Transverse colon (tissue), 4 donors: ENCODE data around the gene ROBO1. TPM values are rescaled to one million over a fixed set of nuclear protein-coding genes. Genes with fewer than 3 reads are reported as not detected.

Experiments
- DNase-seq: peaks from one replicate; pipeline ENCODE4 v3.0.0-alpha.2; 2019
- H3K27ac ChIP-seq, 4 donors: fragments of 200-600 bp; sonication (generic); 2 replicates each; pipeline ENCODE4 v1.5.1; 2016 to 2018; ENCODE audit warnings: inconsistent platforms in 4 of 4
- H3K27me3 ChIP-seq: fragments of 200-600 bp; sonication (generic); 2 replicates; pipeline ENCODE4 v1.5.1; 2017; ENCODE audit warnings: inconsistent platforms
- H3K36me3 ChIP-seq, 4 donors: fragments of 200-600 bp; sonication (generic); 2 replicates each; pipeline ENCODE4 v1.5.1; 2017 to 2019; ENCODE audit warnings: inconsistent platforms in 4 of 4
- H3K4me1 ChIP-seq, 4 donors: fragments of 200-600 bp; sonication (generic); 2 replicates each; pipeline ENCODE4 v1.5.1; 2017 to 2020; ENCODE audit warnings: inconsistent platforms in 4 of 4
- H3K4me3 ChIP-seq, 4 donors: fragments of 200-600 bp; sonication (generic); 1 replicate in 1 of 4; 2 replicates in 3 of 4; pipeline versions ENCODE4 v1.5.1 to v1.6.1; 2017 to 2019; ENCODE audit warnings: inconsistent platforms in 4 of 4
- H3K9me3 ChIP-seq, 2 donors: fragments of 200-600 bp; sonication (generic); 2 replicates each; pipeline ENCODE4 v1.5.1; 2017 to 2019; ENCODE audit warnings: inconsistent platforms in 2 of 2
- EP300 ChIP-seq: sonication (generic); formaldehyde crosslinking; IDR thresholded peaks from one replicate; pipeline ENCODE4 v1.6.1; 2017; ENCODE audit warnings: antibody characterized with exemption, low read depth
- POLR2A ChIP-seq: fragments of 450-650 bp; IDR thresholded peaks from one replicate; pipeline ENCODE4 v1.6.1; 2016; ENCODE audit warnings: antibody characterized with exemption, mild to moderate bottlenecking, moderate library complexity
- POLR2AphosphoS5 ChIP-seq, 3 donors: sonication (generic); formaldehyde crosslinking; IDR thresholded peaks; one replicate each; pipeline ENCODE4 v1.6.1; 2016; ENCODE audit warnings: antibody characterized with exemption in 3 of 3
- WGBS, 2 donors: methylation state at CpG; one replicate each; pipeline ENCODE4 v1.1.5; 2018; ENCODE audit warnings: low coverage in 1 of 2; 5-methylcytosine and 5-hydroxymethylcytosine counted together
- in situ Hi-C, 4 donors: fragments of 200-750 bp; cut with MboI; loops; one replicate each; pipeline versions ENCODE4 v1.15.0 to v1.15.1; 2017; ENCODE audit warnings: low sequenced_read_pairs in 3 of 4, low pct_ligation_motif_present in 1 of 4, low pct_unique_long_range_greater_than_20kb in 1 of 4
- intact Hi-C: fragments of 100-400 bp; cut with DNase I; formaldehyde crosslinking; loops from one replicate; pipeline ENCODE4 v1.15.1; 2023; ENCODE audit warnings: low total_unique reads
- total RNA-seq, 4 donors: library from RNA; depleted of rRNA; stranded (reverse); fragments of >200 nt; gene quantifications; one replicate each; pipeline ENCODE4 v1.1.0, GENCODE V29; 2016
- TF ChIP-seq, protein P1 (sequence below), 5 experiments: fragments of 200-600 bp in 3 of 5; fragments of 450-650 bp in 2 of 5; sonication (generic) in 3 of 5; IDR thresholded peaks; 1 replicate in 2 of 5; 2 replicates in 3 of 5; pipeline ENCODE4 v1.5.1; 2016 to 2017; ENCODE audit warnings: antibody characterized with exemption in 5 of 5, inconsistent platforms in 3 of 5, mild to moderate bottlenecking in 2 of 5, moderate library complexity in 1 of 5

Gene ROBO1
- total RNA-seq, 4 donors from 2014 or later: 7.6 to 68.7 (median 9.1) TPM

GRCh38 chr3:78878011-78878410 lies 889.8 kb downstream of the ROBO1 start:
- TF ChIP-seq EP300 (no peak), POLR2AphosphoS5 (IDR thresholded peaks at IDR 0.05) (no peak), POLR2A (no peak)
- TF ChIP-seq, protein P1, sequence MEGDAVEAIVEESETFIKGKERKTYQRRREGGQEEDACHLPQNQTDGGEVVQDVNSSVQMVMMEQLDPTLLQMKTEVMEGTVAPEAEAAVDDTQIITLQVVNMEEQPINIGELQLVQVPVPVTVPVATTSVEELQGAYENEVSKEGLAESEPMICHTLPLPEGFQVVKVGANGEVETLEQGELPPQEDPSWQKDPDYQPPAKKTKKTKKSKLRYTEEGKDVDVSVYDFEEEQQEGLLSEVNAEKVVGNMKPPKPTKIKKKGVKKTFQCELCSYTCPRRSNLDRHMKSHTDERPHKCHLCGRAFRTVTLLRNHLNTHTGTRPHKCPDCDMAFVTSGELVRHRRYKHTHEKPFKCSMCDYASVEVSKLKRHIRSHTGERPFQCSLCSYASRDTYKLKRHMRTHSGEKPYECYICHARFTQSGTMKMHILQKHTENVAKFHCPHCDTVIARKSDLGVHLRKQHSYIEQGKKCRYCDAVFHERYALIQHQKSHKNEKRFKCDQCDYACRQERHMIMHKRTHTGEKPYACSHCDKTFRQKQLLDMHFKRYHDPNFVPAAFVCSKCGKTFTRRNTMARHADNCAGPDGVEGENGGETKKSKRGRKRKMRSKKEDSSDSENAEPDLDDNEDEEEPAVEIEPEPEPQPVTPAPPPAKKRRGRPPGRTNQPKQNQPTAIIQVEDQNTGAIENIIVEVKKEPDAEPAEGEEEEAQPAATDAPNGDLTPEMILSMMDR (IDR thresholded peaks at IDR 0.05): no peak
- peaks cover 0 to 20% (median 2%) of the 10 kb centered on the region in 4 donors for H3K4me1 ChIP-seq
- 63 to 83% methylated on average over 1 to 4 of the region's 4 CpGs for WGBS, 2 donors
- in situ Hi-C loops (no loop called here), intact Hi-C loops (no loop called here)
- no peaks in the 10 kb centered on the region for H3K36me3 ChIP-seq
- no peaks in the 10 kb centered on the region for H3K27me3 ChIP-seq
- no peak for DNase-seq
- H3K4me3 ChIP-seq: no peak overlapping the region
- H3K27ac ChIP-seq: no peak overlapping the region
- H3K9me3 ChIP-seq: no peaks in the 10 kb centered on the region

- Histone ChIP-seq H3K9me3 (no peaks in the 10 kb centered on the region), H3K27me3 (no peaks in the 10 kb centered on the region), H3K4me1 (peaks cover 0 to 20% (median 2%) of the 10 kb centered on the region in 4 donors), H3K4me3 (no peak overlapping the region), H3K36me3 (no peaks in the 10 kb centered on the region), H3K27ac (no peak overlapping the region)
- in situ Hi-C loops: no loop called here
- TF ChIP-seq EP300 (no peak), POLR2A (no peak), POLR2AphosphoS5 (IDR thresholded peaks at IDR 0.05) (no peak)
- TF ChIP-seq, protein P1 (IDR thresholded peaks at IDR 0.05): no peak
- DNase-seq: no peak
- intact Hi-C loops: no loop called here
These were observed 891.9 kb downstream of the ROBO1 start for GRCh38 chr3:78875851-78876250.

GRCh38 chr3:78875436-78875835 lies 892.4 kb downstream of the ROBO1 start:
- H3K9me3 ChIP-seq: no peaks in the 10 kb centered on the region
- TF ChIP-seq, protein P1 (IDR thresholded peaks at IDR 0.05): no peak
- TF ChIP-seq POLR2A: no peak
- no peak for TF ChIP-seq POLR2AphosphoS5 (IDR thresholded peaks at IDR 0.05)
- TF ChIP-seq EP300: no peak
- no peak overlapping the region for H3K4me3 ChIP-seq
- whole genome bisulfite sequencing, 2 donors: 40 to 60% methylated on average over 4 of the region's 4 CpGs
- H3K4me1 ChIP-seq: peaks cover 0 to 20% (median under 1%) of the 10 kb centered on the region in 4 donors
- H3K27me3 ChIP-seq: no peaks in the 10 kb centered on the region
- intact Hi-C loops: no loop called here
- in situ Hi-C loops: no loop called here
- H3K27ac ChIP-seq: no peak overlapping the region
- no peaks in the 10 kb centered on the region for H3K36me3 ChIP-seq
- no peak for DNase-seq

DNA sequence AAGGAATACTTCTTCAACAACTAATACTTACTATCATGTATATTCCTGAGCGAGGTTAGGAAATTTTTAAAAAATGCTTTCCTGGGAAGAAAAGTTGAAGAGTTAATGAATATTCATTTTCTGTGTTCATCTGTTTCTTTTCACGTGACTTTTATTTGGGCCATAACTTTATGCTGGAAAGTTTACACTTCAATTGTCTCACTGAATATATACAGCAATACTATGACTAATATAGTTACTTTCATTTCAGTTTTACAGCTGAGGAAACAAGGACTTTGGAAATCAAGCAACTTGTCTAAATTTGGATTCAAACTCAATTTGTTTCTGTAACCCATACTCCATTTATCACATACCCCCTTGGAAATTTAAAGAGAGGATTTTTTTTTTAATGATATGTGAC lies 894.2 kb downstream of the ROBO1 start:
- no peak for DNase-seq
- Histone ChIP-seq H3K4me1 (peaks cover 0 to 20% (median 0%) of the 10 kb centered on the region in 4 donors), H3K4me3 (no peak overlapping the region), H3K36me3 (no peaks in the 10 kb centered on the region), H3K27me3 (no peaks in the 10 kb centered on the region), H3K9me3 (no peaks in the 10 kb centered on the region), H3K27ac (no peak overlapping the region)
- intact Hi-C loops: no loop called here
- 46 to 49% methylated on average over 2 of the region's 2 CpGs for WGBS, 2 donors
- in situ Hi-C loops: no loop called here
- TF ChIP-seq POLR2A (no peak), EP300 (no peak), POLR2AphosphoS5 (IDR thresholded peaks at IDR 0.05) (no peak)
- TF ChIP-seq, protein P1 (IDR thresholded peaks at IDR 0.05): no peak
